HG02973 (cell line): Measurements from ENCODE around the gene SLC37A1.

ENCODE experiments used
- ATAC-seq: cut with Tn5 transposase; IDR thresholded peaks from one replicate; pipeline ENCODE4 v1.9.1; 2021; ENCODE audit warnings: moderate library complexity; ENCODE audit not compliant: unreplicated experiment

Gene SLC37A1

GRCh38 chr21:42542196-42542595 is 28.5 kb downstream of the SLC37A1 start:
- ATAC-seq, result no peak

GRCh38 chr21:42542596-42542995 is 28.9 kb downstream of the SLC37A1 start:
- ATAC-seq, result no peak

- no peak for ATAC-seq
These were observed 29.6 kb downstream of the SLC37A1 start for GRCh38 chr21:42543106-42543847.

GRCh38 chr21:42544544-42544943 is 30.9 kb downstream of the SLC37A1 start:
- ATAC-seq, result no peak

GRCh38 chr21:42545317-42545716 is 31.7 kb downstream of the SLC37A1 start:
- no peak for ATAC-seq

- no peak for ATAC-seq
These were observed 32.1 kb downstream of the SLC37A1 start for GRCh38 chr21:42545745-42546144.

GRCh38 chr21:42546433-42546832 is 32.8 kb downstream of the SLC37A1 start:
- no peak for ATAC-seq

GRCh38 chr21:42547001-42547905 is 33.6 kb downstream of the SLC37A1 start:
- no peak for ATAC-seq

- ATAC-seq, result no peak
These were observed 34.3 kb downstream of the SLC37A1 start for GRCh38 chr21:42547906-42548365.

GRCh38 chr21:42548687-42549406 is 35.2 kb downstream of the SLC37A1 start:
- ATAC-seq, result no peak

GRCh38 chr21:42550817-42551216 is 37.2 kb downstream of the SLC37A1 start:
- no peak for ATAC-seq

- ATAC-seq, result no peak
These were observed 39.0 kb downstream of the SLC37A1 start for GRCh38 chr21:42552407-42553336.

- no peak for ATAC-seq
These were observed 39.8 kb downstream of the SLC37A1 start for GRCh38 chr21:42553435-42553834.

- no peak for ATAC-seq
These were observed 40.8 kb downstream of the SLC37A1 start for GRCh38 chr21:42554251-42554961.

GRCh38 chr21:42555756-42556438 is 42.2 kb downstream of the SLC37A1 start:
- ATAC-seq, result no peak

GRCh38 chr21:42556476-42556875 is 42.8 kb downstream of the SLC37A1 start:
- no peak for ATAC-seq

- ATAC-seq, result no peak
These were observed 43.3 kb downstream of the SLC37A1 start for GRCh38 chr21:42556960-42557359.

- ATAC-seq, result no peak
These were observed 43.8 kb downstream of the SLC37A1 start for GRCh38 chr21:42557420-42557819.

GRCh38 chr21:42558368-42558767 is 44.7 kb downstream of the SLC37A1 start:
- ATAC-seq, result no peak
